NOMO-1 treated with DMSO at 0.1 percent for 48 hours (cell line): ENCODE data around the gene IFRD1.
A peak's percentile ranks its signal among the peaks of the same experiment; 100 is the strongest.

Source experiments
- DNase-seq: peaks from one replicate; lab custom pipeline; 2025; ENCODE audit not compliant: unreplicated experiment; lab: John Stamatoyannopoulos, UW

IFRD1 gene, protein sequence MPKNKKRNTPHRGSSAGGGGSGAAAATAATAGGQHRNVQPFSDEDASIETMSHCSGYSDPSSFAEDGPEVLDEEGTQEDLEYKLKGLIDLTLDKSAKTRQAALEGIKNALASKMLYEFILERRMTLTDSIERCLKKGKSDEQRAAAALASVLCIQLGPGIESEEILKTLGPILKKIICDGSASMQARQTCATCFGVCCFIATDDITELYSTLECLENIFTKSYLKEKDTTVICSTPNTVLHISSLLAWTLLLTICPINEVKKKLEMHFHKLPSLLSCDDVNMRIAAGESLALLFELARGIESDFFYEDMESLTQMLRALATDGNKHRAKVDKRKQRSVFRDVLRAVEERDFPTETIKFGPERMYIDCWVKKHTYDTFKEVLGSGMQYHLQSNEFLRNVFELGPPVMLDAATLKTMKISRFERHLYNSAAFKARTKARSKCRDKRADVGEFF

DNA sequence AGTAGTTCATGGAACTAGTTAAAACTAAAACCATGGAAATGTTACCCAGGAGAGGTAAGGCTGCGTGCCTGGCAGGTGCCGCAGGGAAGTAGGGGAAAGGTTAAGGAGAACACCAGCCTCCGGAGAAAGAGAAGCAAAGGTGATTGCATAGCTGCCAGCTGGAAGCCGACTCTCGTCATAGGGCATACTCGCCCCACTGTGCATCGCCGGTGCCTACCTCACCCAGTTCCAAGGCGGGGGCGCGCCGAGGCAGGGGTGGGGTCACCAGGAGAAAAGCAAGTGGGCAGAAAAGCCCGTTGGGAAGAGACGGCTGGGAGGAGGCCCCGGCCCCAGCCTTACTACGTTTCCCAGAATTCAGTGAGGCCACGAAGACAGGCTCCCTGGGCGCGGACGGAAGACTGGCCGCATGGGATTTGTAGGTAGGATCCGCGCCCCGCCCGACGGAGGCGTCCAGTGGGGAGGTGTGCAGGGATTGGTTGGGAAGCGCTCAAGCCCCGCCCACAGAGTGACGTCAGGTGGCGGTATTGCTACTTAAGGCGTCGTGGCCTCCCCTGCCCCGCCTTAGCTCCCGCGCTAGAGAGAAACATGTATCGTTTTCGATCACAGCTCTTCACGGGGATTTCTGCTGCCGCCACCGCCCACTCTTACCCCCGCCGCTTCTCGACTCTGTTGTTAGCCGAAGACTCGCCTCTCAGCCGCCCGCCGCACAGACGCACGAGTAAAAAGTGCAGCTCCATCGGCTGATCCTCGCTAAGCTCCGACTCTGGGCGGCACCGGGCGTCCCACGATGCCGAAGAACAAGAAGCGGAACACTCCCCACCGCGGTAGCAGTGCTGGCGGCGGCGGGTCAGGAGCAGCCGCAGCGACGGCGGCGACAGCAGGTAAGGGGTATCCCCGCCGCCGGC lies at the start of gene IFRD1:
Gene IFRD1 (plus strand): TSS at position 559 of the 905 bp plus-strand sequence. CDS start 229 bp downstream, at position 788.
- DNase-seq: peak; percentile 84

DNA sequence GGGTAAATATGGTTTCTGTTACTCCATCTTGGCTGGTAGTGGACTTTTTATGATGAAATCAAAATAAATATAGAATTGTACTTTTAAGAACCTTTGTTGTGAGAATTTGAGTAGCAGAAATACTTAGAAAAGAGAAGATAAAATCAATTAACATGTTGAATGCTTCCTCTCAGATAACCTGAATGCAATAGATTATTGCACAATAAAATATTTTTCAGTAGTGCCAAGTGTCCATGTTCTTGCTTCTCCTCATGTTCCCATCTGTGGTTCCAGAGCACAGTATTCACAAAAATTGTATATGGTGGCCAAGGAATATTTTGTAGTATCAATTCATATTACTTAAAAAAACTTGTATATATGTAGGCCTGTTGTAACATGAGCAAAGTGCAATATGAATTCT lies 45.9 kb upstream of the IFRD1 start:
- no peak for DNase-seq

DNA sequence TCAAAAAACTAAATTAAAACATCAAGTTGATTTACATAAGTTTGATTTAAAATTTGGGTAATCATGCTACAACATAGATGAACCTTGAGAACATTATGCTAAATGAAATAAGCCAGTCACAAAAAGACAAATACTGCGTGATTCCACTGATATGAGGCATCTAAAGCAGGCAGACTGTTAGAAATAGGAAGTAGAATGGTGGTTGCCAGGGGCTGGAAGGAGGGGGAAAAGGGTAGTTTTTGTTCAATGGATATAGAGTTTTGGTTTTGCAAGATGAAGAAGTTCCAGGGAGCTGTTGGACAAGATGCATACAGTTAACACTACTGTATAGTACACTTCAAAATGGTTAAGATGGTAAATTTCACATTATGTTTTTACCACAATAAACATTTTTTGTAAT lies 45.0 kb upstream of the IFRD1 start:
- no peak for DNase-seq

DNA sequence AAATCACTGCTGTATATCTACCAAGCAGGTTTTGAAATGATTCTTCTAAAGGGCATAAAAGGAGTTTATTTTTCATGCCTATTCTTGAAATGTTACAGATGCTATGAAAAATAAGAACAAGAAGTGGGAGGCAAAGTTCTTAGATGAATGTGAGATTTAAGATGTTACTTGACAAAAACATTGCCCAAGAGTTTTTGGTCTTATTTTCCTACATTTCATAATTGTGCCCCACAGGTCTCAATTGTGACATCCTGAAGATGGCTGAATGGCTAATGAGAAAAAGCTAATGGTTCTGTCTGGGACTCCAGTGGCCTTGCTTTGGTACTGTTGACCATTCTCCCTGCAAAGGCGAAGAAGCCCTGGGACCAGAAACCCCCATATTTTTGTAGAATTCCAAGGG lies 43.0 kb upstream of the IFRD1 start:
- no peak for DNase-seq

DNA sequence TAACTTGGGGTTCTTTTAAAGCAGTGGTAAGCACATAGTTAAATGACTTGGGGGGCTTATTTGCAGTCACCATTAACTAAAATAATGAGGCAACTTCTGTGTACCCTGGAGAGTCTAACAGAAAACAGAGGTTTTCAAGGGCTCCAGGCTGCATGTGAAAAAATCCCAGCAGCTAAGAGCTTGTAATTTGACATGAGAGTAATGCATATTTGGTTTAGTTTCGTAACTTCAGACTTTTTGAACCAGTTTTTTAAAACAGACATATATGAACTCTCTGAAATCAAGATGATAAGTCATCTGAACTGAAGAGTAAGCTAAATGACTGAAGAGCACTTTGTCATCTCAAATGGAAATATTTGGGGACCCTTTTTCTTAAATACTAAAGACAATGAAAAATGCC lies 40.2 kb upstream of the IFRD1 start:
- DNase-seq: peak; percentile 8

DNA sequence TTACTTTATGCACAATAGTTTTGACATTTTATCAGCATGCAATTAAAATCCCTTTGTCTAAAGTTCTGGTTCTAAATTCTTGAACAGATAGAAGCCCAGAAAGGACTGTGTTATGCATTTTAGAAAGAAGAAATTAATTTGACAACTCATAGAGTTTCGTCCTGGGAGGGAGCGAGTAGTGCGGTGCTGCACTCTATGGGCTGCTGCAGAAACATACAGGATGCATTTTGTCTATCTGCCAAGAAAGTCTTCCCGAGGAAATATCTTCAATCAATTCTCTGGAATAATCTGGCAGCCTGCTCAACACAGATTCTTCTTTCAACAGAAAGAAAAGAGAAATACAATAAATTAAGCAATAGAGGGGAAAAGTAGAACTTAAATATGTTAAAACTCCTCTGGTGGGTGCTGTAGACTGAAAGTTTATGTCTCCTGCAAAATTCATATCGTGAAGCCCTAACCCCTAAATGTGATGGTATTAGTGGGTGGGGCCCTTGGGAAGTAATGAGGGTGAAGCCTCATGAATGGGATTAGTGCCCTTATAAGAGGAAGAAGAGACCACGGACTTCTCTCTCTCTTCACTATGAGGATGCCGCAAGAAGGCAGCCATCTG lies 39.0 kb upstream of the IFRD1 start:
- no peak for DNase-seq

DNA sequence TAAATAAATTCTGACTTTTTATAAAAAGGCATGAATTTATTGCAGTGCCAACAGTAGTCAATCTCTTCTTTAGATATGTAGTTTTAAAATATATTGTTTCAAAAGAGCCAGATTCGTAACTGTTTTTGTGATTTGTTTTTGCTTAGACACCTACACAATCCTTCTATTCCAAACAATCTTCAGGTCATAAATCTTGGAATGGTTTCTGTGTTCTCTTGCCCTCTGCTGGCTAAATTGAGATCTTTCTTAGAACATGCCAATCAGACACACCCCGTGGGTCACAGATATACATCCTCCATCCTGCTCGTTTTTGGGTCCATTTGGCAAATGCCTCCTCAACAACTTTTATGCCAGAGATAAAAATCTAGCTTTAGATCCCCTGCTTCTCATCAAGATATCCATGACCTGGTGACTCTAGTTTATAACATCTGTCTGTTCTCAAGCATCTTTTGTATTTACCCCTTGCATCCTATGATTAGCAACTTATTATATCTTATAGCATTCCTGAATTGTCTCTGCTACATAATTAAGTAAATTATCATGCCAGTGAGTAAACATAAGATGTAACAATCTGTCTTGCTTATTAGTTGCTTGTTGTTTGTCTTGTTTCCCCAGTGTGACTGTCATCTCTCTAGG lies 35.3 kb upstream of the IFRD1 start:
- no peak for DNase-seq

DNA sequence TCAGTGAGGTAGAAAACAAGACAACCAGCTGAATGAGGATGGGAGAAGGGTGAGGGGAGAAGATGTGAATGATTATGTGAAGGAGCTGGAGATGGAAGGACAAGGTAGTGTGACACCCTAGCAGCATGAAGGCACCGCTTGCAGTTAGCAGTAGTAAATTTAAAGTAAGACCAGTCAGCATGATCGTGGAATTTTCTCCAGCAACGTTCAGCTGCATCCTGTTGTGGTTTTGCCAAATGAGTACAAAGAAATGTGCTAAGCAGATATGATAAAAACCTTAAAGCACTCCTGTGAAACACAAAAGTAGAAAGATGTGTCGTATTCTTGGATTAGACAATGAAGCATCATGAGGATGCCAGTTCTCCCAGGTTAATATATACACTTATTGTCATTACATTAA lies 34.1 kb upstream of the IFRD1 start:
- no peak for DNase-seq

DNA sequence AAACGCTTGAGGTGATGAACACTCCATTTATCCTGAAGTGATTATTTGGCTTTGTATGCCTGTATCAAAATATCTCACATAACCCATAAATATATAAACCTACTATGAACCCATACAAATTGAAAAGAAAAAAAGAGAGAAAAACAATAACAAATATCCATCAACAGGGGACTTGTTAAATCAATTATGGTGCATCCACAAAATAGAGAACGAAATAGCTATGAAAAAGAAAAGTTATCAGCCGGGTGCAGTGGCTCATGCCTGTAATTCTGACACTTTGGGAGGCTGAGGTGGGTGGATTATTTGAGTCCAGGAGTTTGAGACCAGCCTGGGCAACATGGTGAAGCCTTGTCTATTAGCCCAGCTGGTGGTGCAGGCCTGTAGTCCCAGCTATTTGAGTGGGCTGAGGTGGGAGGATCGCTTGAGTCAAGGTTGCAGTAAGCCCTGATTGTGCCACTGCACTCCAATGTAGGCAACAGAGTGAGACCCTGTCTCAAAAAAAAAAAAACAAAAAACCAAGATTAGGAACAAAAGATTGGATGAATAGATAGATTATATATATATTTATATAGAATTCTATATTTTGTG lies 30.6 kb upstream of the IFRD1 start:
- DNase-seq: no peak

DNA sequence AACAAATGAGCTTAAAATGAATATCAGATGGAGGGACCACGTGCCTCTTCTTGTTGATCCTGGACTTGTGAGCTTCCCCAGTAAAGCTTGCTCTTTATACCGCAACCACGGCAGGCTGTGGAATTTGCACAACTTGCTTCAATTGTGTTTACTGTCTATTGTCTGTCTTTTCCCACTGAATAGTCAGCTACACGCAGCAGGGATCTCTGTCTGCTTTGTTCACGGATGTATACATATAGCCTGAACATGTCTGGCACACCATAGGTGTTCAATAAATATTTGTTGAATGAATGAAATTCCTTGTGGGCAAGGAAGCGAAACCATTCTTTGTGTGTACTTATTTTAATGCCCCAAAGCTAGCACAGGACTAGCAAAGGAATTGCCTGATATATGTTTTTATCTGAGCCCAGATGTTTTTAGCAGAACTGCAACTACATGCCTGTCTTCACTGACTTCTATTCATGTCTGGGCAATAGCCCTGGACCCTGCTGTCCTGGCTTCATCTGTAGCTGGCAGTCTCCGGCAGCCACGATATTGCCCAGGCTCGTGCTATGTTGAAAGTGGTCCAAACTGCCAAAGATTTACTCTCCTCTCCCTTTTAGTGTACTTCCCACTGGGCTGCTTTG lies 29.9 kb upstream of the IFRD1 start:
- DNase-seq: no peak

DNA sequence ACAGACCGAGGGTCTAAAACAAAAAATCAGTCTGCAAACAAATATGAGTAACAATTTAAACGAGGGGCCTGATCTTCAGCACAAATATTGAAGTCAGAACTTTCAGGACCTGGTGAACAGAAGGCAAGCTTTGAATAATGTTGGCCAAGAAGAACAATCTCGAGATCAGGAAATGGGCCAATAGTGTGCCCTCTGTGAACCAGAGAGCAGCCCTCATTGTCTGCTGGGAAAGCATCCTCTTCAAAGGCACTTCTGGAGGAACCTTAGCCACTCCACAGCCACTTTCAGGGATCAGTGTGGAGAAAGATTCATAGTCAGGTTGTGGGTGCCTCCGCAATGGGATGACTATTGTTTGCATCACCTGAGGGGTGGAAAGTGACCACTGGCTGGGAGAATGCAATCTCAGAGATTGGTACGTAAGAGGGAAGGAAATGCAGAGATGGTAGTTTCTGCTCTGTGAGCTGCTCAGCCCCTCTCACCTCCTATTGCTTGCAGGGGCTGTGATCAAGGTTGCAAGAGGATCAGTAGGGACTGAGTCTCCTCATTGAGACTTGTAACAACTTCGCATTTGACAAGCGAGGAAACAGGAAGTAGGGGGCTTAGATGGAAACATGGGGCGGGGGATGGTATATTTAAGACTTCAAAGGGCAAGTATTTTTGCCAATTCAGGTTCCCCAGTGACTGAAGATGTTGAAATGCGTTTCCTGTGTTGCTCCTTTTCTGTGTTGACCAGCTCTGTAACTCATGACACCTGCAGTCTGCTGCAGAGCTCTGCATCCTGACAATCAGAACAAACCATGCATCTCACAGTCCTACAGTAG lies 28.4 kb upstream of the IFRD1 start:
- DNase-seq: peak; percentile 72

DNA sequence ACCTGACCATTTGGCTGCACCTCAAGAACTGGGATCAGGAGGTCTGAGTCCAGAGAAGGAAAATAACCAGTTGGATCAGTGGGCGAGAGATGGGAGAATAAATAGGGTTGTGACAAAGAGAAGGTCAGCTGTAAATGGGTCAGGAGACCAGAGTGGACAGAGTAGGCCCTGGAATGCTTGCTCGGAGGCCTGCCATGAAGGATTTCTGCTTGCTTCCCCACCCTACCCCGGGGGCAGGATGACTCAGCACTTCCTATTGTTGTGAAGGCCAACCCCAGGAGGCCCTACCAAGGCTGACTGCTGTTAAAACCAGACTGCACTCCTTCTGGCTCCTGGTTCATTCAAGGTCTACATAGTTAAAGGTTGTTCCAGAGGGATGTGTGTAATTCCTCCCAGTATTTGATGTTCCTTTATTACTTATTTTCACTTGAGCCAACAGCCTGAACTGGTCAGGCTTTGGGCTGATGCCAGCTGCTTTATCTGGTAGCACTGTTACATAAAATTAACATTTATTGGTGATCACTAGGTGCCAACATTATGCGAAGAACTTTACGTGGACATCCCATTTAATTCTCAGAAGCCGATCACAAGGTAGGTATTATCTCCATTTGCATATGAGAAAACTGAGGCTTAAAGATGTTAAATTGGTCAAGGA lies 27.3 kb upstream of the IFRD1 start:
- peak; percentile 57 for DNase-seq

DNA sequence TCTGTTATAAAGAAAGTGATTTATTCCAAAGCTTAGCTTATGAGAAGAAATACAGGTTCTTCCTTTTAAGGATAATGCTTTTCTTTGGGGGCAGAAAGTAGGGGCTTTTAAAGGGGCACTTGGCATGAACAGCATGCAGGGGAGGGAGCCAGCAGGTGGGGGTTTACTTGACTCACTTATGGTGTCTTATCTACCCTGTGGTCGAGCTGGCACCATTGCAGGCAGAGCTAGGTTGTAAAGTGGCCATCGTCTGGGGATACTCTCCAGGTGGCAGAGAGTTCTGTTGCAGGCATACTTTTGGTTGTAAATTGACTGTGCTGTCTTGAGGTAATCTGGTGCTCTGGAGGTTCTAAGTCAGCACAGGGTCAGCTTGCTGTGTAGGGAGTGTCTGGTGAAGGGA lies 26.3 kb upstream of the IFRD1 start:
- no peak for DNase-seq

DNA sequence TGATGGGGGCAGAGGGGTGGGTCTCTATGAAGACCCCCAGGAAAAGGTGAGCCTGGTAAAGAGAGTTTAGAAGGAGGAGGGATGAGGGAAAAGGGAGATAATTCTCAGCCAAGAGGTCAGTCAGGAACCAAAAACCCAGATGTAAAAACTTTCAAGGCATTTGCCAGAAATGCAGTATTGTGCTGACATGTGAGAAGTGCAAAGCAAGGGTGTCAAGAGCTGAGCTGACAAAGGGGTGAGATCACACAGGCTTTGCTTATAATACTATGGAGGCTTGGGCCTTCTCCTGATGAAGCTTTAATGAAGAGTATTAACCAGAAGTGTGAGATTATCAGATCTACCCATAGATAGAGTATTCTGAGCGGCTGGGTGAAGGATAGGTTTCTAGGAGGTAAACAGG lies 22.3 kb upstream of the IFRD1 start:
- no peak for DNase-seq

DNA sequence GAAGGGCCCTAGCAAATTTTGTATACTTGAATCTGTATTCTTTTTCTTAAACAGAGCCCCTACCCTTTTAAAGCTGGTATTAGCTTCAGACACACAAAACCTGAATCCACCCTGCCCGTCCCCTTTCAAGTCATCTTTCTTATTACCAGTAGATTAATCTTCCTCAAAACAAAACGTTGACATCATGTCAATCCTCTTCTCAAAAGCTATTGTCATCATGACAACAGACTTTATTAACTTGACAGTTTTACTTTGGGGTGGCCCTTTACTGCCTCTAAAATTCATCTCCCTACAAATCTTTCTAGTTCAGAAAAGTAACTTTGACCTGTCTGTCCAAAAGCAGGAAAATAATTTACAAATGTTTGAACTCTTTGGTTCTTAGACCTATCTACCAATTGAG lies 21.5 kb upstream of the IFRD1 start:
- DNase-seq: no peak

DNA sequence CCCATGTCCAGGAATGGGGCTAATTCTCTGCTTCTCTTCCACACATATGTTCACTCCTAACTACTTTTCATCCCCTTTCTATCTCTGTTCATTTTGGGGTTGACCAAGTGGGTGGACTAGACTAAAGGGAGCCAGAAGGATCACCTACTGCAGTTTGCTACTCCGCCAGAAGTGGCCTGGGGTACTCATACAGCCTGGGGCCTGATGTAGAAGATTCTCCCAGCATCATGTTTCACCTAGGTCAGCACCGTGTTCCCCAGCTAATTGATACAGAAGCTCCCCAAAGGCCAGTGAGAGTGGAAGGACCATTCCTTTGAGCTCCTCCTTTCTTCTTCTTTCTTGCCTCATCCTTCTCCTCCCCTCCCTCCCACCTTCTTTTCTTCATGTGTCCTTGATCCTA lies 19.6 kb upstream of the IFRD1 start:
- no peak for DNase-seq

DNA sequence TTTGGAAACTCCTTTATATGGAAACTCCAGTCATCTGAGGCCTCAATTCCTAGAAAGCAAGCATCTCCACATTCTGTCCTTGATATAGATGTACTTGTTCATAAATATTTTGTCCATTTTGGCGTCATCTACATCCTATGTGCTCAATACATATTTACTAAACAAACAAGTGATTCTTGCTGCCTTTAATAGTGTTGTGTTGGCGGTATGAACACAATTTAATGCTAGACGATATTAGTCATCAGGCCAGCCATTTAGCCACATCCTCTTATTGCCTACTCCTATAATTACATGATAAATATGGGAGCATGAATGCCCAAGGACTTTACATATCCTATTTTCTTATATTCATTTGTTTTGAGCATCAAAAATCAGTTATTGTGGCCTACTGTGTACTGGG lies 18.5 kb upstream of the IFRD1 start:
- DNase-seq: no peak

DNA sequence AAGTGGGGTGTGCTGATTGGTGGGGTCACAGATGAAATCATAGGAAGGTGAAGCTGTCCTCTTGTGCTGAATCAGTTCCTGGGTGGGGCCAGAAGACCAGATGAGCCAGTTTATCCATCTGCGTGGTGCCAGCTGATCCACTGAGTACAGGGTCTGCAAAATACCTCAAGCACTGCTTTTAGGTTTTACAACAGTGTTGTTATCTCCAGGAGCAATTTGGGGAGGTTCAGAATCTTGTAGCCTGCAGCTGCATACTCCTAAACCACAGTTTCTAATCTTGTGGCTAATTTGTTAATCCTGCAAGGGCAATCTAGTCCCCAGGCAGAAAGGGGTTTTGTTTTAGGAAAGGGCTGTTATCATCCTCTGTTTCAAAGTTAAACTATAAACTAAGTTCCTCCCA lies 17.0 kb upstream of the IFRD1 start:
- no peak for DNase-seq

DNA sequence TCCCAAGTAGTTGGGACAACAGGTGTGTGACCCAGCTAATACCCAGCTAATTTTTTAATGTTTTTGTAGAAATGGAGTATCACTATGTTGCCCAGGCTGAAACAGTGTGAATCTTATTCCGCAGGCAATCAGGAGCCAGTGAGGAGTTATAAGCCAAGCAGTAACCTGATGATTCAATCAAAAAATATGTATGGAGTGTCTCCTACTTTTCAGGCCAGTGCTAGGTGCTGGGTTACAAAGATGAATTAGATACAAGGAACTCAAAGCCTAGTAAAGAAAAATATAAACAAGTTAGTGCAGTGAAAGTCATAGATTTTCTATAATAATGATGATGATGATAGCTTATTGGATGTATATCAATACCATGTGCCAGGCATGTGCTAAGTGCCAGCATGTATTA lies 13.2 kb upstream of the IFRD1 start:
- DNase-seq: no peak
